GM19395 (cell line): ENCODE results near the gene DIP2C.
"Not testable (repeated sequence)": the region's sequence is repeated elsewhere in the genome, so short reads cannot be mapped to it uniquely, and the experiment has no call there.

ENCODE experiments used
- ATAC-seq: cut with Tn5 transposase; IDR thresholded peaks from one replicate; pipeline ENCODE4 v1.9.1; 2021; ENCODE audit warnings: mild to moderate bottlenecking, moderate library complexity; ENCODE audit not compliant: unreplicated experiment

DIP2C gene

GRCh38 chr10:661597-662222, 27.8 kb downstream of the DIP2C start:
- no peak for ATAC-seq

DNA sequence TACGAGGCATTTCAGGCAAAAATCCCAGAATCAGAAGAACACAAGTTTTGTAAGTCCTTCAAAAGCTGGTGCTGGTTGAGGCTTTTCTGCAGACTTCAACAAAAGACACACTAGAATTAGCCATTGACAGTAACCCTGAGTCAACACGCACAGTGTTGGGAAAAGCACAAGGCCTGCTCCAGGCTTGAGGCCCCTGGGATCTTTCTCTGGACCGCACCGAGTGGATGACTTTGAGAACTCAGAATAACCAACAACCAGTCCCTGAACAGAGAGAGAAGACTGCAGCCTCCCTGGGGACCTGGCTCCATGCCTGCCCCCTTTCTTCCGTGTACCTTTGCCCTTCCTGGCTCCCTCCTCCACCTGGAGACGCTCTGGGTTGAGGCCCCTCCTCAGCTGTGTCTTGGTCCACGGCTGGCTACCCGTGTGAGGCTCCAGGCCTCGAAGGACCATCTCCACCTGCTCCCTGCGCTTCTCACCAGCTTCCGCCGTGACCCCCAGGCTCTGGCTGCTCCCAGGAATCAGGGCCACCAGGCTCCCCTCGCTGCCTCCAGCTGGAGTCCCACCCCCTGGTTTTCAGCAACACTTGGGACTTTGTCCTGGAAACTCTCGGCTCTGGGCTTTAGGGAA, 28.4 kb downstream of the DIP2C start:
- ATAC-seq, result no peak

DNA sequence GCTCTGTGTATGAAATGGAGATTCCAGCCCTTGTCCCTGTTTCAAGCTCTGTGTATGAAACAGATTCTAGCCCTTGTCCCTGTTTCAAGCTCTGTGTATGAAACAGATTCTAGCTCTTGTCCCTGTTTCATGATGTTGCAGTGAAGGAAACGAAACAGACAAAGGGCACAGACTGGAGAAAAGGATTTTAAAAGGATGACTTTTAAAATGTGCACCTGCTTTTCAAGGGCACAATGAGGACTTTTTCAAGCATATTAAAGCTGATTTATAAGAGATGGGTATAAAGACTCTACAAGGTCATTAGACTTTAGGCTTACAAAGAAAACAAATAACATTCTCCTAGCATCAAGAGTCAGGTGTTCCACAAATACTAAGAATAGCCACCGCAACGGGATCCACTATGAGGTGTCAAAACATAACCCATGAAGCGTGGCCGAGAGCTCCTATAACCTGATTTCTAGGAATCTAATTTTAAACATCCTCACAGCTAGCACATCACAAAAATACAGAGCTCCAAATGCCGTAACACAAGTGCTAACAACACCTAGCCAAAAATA, 29.0 kb downstream of the DIP2C start:
- ATAC-seq, result no peak

- no peak for ATAC-seq
Measured at GRCh38 chr10:659688-660141, 29.8 kb downstream of the DIP2C start.

DNA sequence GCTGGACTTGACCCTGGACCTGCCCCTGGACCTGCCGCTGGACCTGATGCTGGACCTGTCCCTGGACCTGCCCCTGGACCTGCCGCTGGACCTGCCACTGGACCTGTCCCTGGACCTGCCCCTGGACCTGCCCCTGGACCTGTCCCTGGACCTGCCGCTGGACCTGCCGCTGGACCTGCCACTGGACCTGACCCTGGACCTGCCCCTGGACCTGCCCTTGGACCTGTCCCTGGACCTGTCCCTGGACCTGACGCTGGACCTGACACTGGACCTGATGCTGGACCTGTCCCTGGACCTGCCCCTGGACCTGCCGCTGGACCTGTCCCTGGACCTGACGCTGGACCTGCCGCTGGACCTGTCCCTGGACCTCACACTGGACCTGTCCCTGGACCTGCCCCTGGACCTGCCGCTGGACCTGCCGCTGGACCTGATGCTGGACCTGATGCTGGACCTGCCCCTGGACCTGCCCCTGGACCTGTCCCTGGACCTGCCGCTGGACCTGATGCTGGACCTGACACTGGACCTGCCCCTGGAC, 31.6 kb downstream of the DIP2C start:
- ATAC-seq, result not testable (repeated sequence)

- no peak for ATAC-seq
Measured at GRCh38 chr10:656883-657282, 32.6 kb downstream of the DIP2C start.

GRCh38 chr10:655184-655583, 34.3 kb downstream of the DIP2C start:
- ATAC-seq, result no peak

DNA sequence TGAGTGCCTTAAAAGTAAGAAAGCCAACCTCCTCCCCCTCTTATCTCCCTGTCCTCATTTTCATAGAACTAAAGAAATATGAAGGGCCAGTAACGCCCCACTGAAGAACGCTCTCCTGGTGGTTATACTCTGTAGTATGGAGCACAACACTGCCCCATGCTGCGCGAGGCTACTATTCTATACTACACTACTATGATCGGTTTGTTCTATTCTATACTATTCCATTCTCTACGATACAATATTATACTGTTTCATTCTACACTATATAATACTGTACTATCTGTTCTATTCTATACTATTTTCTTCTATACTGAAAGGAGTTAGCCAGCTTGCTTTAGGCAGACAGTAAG, 34.8 kb downstream of the DIP2C start:
- no peak for ATAC-seq

- no peak for ATAC-seq
Measured at GRCh38 chr10:653991-654646, 35.3 kb downstream of the DIP2C start.

GRCh38 chr10:652832-653459, 36.5 kb downstream of the DIP2C start:
- not testable (repeated sequence) for ATAC-seq

- ATAC-seq, result no peak
Measured at GRCh38 chr10:652233-652632, 37.2 kb downstream of the DIP2C start.

DNA sequence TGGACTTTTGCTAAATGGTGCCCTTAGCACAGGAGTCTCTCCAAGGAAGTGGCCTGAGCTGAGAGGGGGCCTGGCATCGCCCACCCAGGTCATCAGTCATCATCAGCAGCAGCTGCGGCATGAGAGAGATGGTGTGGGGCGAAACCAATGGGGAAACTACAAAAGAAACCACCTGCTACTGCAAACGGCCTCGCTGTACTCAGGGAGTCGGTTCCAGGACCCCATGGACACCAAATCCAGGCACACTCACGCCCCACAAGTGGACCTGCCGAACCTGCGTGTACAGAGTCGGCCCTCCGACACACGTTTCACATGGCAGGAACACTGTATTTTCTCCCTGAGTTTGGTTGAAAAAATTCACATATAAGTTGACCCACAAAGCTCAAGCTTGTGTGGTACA, 37.8 kb downstream of the DIP2C start:
- no peak for ATAC-seq

GRCh38 chr10:650886-651615, 38.4 kb downstream of the DIP2C start:
- no peak for ATAC-seq

- no peak for ATAC-seq
Measured at GRCh38 chr10:650441-650851, 39.0 kb downstream of the DIP2C start.

DNA sequence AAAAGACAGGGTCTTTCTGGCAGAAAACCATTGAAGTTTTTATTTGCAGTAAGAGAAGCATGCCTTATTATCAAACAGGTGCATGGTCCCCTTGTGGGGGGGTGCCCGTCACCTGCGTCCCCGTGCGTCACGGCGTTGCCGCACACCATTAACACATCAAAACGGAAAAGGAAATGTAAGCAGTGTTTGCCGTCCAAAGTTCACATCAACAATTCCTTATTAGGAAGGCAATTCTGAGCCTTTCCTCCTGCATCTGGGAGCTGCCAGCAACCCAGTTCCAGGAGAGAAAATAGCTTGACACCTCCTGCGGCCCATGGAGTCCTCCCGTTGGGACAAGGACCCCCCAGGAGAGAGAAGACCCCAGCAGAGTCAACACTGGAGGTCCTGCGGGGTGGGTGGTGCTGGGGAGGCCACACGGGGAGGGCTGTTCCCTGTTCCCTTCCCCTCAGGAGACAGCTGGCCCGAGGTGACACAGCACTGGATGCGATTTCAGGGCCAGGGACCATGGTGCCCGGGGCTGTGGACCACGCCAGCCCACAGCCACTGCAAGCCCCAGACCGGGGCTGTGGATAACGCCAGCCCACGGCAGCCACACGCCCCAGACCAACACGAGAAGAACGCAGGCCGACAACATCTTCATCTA, 39.5 kb downstream of the DIP2C start:
- no peak for ATAC-seq

DNA sequence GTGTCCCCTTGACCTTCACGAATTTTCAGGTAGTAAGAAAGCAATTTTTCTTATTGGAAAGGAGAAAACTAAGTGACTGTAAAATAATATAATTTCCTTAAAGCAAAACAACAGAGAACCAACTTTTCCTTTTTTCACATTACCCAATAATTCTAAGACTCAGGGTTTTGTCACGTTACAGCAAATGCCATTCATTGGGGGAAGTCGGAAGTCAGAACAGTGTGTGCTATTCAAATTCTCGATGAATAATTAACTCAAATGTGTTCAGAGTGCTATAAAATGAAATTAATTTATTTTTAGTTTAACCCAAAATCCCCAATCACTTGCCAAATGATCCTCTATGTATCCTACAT, 40.0 kb downstream of the DIP2C start:
- no peak for ATAC-seq

GRCh38 chr10:647019-647418, 42.4 kb downstream of the DIP2C start:
- ATAC-seq, result not testable (repeated sequence)

- no peak for ATAC-seq
Measured at GRCh38 chr10:646118-646524, 43.3 kb downstream of the DIP2C start.

GRCh38 chr10:644943-645334, 44.5 kb downstream of the DIP2C start:
- no peak for ATAC-seq
